ENCODE results near the gene HMCES.

The HMCES gene

GRCh38 chr3:129305592-129306091 is 27.0 kb downstream of the HMCES start:
- DNase-seq: peak; percentile 90

DNA sequence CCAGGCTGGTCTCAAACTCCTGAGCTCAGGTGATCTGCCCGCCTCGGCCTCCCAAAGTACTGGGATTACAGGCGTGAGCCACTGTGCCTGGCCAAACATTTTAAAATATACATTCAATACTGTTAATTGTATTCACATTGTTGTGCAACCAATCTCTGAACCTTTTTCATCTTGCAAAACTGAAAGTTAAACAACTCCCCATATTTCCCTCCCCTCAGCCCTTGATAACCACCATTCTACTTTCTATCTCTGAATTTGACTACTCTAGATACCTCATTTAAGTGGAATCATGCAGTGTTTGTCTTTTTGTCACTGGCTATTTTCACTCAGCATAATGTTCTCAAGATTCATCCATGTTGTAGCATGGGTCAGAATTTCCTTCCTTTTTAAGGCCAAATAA is 30.0 kb downstream of the HMCES start:
- DNase-seq: no peak

DNA sequence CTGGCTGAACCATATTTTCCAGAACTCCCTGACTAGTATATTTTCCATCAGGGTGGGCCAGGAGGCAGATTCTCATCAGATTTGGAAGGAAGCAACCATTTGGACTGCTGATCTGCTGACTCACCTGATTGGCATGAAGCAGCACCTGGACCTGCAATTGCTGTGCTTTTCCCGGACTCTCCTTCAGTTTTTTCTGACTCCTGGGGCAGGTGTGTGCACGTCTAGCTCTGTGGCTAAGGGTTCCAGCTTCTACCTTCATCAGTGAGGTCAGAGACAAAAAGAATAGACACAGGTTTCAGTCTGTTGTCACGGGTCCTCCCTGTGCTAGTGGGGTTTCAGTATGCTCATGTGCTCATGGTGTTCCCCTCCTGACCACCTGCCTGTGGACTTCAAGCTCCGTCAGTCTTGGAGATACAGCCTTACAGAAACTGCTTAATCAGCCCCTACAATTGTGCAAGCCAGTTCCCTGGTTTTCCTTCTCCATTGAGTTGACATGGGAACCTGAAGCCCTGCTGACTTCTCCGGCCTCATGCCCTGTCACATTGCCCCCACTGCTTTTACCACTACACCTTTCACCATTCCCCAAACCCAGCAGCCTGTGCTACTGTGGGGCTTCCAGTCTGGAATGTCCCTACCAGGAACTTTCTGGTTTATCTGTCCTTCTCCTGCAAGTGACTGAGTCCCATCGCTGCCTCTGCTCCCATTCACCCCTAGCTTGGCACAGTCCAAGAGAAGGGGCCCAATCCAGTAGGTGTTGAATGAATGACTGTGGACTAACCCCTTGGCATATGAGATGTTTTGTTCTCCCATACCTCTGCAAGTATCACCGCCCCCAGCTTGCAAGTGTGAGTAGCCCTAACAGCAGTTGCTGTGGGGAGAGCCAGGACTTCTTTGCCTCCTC is 31.7 kb downstream of the HMCES start:
- DNase-seq: peak; percentile 79

- no peak for DNase-seq
Observed at GRCh38 chr3:129311054-129311902, 32.6 kb downstream of the HMCES start.

DNA sequence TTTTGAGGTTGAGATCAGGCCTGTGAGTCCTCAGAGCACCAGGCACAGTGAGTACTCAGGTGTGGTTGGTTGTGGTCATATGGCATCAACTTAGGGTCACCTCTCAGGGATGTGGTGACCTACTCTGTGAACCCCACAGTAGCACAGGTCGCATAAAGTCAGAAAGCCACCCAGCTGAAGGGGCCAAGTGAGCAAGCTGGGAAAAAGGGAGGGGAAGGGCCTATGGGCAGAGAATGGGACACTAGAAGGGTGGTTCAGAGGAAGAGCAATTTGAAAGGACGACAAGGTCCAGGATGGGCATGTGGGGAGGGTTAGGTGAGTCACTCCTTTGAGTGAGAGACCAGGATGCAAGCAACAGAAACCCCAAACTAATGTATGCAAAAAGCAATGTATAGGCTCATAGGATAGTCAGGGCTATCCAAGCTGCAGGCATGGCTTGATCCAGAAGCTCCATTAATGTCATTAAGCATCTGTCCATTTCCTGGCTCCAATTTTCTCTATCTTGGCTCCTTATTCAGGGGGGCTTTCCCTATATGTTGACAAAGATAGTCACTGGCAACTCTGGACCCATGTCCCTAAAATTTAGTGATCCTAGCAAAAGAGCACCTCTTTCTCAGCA is 33.5 kb downstream of the HMCES start:
- DNase-seq: no peak

DNA sequence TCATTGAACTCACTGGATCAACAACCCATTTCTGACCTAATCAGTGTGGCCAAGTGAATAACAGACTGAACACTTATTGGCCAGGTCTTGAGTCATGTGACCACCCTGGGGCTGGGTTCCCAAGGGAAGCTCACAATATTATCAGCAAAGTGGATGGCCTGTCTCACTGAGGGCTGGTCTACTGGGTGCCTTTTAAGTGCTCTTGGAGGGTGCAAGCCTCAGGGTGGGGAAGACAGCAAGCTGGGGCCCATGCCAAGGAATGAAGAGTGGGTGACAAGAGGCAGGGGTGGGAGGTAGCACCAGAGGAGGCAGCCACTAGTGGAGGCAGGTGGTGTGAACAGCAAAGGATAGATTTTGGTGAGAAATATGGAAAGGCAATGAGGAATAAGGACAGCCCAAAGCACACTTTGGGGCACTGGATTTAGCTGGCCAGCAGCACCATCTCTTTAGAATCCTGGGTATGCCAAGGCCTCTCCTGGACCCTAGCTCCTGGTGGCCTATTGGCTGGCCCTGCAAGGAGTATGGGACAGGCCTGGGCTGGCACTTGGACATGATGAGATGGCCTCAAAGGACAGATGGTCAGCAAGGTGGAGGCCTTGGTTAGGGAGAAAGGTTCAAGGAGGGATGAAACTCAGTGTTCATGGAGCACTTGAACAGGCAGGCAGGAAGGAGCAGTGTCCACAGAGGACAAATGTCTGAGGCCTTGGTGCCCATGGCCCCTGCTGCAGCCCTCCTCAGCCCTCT is 34.2 kb downstream of the HMCES start:
- DNase-seq: no peak

DNA sequence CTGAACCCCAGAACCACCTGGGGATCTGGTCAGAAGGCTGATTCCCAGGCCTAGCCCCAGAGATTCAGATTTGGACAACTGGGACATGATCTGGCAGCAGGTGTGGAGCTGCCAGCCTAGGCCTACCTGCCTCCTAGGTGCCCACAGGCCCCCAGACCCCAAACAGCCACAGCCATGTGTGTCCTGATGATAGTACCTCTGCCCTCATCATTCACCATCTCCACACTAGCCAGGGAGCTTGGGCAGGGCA is 34.7 kb downstream of the HMCES start:
- no peak for DNase-seq

DNA sequence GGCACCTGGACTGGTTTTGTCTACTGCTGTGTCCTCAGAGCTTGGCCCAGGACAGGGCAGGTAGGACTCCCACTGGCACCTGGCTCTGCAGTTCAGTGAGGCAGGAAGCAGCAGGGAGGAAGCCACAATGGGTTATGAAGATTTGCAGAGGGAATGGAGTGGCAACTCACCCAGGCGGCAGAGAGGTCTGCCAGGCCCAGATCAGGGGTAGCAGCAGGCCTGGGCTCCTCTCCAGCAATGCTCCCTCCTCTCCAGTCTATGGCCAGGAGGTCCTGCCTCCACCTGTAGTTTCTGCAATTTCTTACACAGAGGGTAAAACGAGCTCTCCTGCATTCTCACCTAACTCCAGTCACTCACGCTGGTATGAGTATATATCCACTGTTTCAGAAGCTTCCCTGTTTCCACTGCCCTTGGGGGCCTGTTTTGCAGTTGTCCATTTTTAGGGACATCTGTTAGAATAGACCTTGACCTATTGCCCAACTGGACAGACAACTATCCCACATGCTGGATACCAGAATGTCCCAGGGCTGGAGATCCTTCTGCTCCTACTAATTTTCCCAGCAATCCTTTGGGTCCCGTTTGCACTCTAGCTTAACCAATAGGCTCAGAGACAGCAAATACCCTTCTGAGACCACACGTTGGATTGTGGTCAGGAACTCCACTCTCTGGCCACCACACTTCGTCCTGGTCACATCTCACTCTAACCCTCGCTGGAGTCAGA is 35.2 kb downstream of the HMCES start:
- DNase-seq: peak; percentile 28

DNA sequence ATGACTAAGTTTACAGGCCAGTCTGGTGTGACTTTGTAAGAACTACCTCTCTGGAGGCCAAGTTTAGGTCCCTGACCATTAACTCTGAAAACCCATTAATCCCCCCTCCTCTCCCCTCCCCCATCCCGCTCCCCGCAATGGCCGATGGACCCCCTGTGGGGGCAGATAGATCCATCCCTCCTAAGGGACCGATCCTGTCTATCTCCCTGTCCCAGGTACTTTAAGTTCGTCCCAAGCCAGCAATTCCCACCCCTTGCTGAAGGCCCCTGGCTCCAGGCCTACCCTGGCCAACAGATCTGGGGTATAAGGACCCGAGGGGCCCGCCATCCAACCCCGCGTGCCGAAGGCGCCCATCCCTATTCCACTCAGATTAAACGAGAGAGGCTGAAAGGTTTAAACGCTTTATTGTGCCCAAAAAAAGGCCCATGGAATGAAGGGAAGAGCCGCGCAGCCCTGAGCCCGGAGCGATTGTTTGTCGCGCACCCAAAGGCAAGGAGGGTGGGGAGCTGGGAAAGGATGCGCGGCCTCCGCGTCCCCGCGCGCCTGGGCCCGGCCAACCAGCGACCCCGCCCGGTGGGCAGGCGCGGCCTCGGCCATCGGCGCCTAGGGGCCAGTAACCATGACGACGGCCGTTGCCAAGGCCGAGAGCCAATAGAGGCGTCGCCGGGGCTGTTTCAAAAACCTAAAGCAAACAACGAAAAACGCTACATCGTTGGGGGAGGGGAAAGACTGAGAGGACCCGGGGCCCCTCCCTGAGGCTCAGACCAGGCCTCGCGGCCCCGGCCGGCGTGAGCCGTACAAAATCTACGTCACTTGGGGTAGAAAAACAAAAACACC is 35.9 kb downstream of the HMCES start:
- DNase-seq: peak; percentile 94

GRCh38 chr3:129315223-129315997 is 36.7 kb downstream of the HMCES start:
- peak; percentile 43 for DNase-seq

DNA sequence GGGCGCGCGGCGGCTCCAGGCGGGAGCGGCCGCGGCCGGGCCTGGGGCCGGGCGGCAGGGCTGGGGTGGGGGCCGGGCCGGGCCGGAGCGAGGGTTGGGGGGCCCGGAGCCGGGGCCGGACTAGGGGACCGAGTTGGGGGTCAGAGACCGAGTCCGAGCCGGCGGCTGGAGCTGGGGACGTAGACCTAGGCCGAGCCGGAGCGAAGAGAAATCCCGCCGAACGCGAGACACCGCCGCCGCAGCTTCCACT is 37.3 kb downstream of the HMCES start:
- DNase-seq: no peak

DNA sequence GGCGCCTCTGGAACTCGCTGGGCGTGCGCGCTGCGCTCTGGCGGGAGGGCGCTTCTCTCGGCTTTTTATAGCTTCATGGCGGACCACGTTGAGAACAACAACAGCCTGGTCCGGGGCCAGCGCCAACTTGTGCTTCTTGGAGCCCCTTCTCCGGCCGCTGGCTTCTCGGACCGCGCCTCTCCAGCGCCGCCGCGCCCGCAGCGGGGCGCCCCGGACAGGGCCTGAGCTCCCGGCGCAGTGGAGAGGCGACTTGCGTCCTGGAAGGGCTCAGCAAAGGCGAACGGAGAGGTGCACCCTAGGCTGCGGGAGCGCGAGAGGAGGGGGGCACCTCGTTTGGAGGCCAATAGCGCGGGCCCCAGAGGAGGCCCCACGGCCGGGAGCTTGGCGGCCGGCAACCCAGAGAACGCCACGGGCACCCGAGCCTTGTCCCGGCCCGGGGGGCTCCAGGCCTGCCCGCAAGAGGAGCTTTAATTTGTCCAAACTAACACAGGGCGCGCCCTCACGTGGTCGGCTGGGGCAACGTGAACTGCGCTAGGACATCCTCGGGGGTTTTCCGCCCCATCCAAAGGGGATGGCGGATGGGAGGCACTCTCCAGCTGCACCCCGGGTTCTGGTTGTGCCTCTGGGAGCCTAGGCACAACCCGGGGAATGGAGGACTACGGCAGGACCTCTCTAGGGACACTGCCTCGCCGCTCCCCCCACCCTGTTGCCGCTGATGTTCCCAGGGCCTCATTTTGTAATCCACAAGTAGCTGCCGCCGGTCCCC is 37.8 kb downstream of the HMCES start:
- DNase-seq: peak; percentile 91

- no peak for DNase-seq
Observed at GRCh38 chr3:129317014-129317771, 38.5 kb downstream of the HMCES start.

DNA sequence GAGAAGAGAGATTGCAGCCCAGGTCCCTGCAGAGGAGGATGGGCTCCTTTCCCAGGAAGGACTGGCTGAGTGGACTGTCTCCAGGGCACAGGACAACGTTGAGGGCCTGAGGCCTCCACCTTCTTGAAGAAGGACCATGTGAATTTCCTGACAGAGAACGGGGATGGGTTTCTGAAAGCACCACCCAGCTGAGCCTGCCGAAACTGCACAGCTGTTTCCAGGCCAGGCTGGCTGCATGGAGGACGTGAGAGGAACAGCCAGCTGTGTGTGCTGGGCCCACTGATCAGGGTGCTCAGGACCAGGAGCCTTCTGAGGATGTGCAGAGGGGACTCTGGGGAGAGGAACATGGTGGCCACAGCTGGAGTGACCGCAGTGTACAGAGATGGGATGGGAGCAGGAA is 39.2 kb downstream of the HMCES start:
- peak; percentile 72 for DNase-seq

DNA sequence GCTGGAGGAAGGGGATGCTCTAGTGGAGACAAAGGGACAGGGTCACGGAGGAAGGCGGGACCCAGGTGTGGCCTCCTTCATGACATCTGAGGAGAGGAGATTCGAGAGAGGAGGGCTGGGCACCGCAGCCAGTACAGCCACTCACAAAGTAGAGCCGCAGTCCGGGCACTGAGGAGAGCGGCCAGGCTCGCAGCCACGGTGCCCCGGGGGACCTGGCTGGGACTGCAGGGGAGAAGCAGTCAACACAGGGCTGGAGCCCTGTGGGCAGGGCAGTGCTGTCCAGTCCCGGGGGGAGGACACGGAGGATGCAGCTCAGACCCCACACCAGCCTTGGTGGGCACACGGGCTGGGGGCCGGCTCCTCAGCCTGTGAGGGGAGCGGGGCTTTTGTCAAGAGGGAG is 40.3 kb downstream of the HMCES start:
- no peak for DNase-seq

GRCh38 chr3:129320261-129320660 is 41.6 kb downstream of the HMCES start:
- no peak for DNase-seq

DNA sequence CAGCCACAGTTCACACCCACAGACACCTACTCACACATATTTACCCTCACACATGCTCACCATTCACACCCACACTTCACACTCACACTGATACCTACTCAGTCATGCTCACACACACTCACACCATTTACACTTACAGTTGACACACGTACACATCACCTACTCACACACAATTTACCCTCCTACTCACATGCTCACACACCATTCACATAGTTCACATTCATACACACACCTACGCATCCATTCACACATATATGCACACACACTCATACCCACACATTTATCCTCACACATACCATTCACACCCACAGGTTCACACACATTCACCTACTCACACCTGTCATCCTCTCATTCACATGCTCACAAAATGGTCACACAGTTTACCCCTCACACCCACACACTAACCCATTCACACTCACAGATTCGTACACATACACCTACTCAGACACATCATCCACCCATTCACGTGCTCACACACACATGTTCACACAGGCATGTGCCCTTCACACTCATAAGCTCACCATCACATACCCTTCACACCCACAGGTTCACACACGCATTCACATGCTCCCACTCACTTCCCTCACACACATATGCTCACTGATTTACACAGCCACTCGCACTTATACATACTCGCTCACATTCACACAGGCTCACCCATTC is 42.3 kb downstream of the HMCES start:
- DNase-seq: no peak

- DNase-seq: no peak
Observed at GRCh38 chr3:129321887-129322286, 43.2 kb downstream of the HMCES start.
